MV-4-11 (cell line): ENCODE results near the gene GRM1.

Source experiments
- DNase-seq: peaks from one replicate; lab custom pipeline; 2025; lab: John Stamatoyannopoulos, UW

GRM1 gene

GRCh38 chr6:146028851-146029572, at the start of gene GRM1:
Gene GRM1, plus strand, starts transcription at chr6:146029062. Its CDS starts 456 bp downstream, at chr6:146029518.
- no peak for DNase-seq

GRCh38 chr6:146009338-146009737, 19.5 kb upstream of the GRM1 start:
- DNase-seq = no peak

GRCh38 chr6:146014233-146014632, 14.6 kb upstream of the GRM1 start:
- no peak for DNase-seq

GRCh38 chr6:146017672-146018071, 11.2 kb upstream of the GRM1 start:
- DNase-seq = no peak

GRCh38 chr6:146026873-146027272, 2.0 kb upstream of the GRM1 start:
- DNase-seq = no peak

GRCh38 chr6:146027586-146028251, 1.1 kb upstream of the GRM1 start:
- DNase-seq = no peak

- DNase-seq = peak; percentile 40
Measured at GRCh38 chr6:146028252-146028795, 538 bp upstream of the GRM1 start.

GRCh38 chr6:146029573-146030184, 817 bp downstream of the GRM1 start:
- DNase-seq = no peak

- no peak for DNase-seq
Measured at GRCh38 chr6:146032387-146032786, 3.5 kb downstream of the GRM1 start.

- no peak for DNase-seq
Measured at GRCh38 chr6:146040360-146040759, 11.5 kb downstream of the GRM1 start.

- no peak for DNase-seq
Measured at GRCh38 chr6:146041282-146041681, 12.4 kb downstream of the GRM1 start.

GRCh38 chr6:146047371-146047770, 18.5 kb downstream of the GRM1 start:
- no peak for DNase-seq

- DNase-seq = no peak
Measured at GRCh38 chr6:146050168-146050567, 21.3 kb downstream of the GRM1 start.

- DNase-seq = peak; percentile 2
Measured at GRCh38 chr6:146056506-146056905, 27.6 kb downstream of the GRM1 start.

GRCh38 chr6:146065690-146066089, 36.8 kb downstream of the GRM1 start:
- no peak for DNase-seq

GRCh38 chr6:146066506-146066905, 37.6 kb downstream of the GRM1 start:
- DNase-seq = no peak

GRCh38 chr6:146071781-146072180, 42.9 kb downstream of the GRM1 start:
- DNase-seq = no peak

GRCh38 chr6:146077992-146078391, 49.1 kb downstream of the GRM1 start:
- DNase-seq = no peak

- DNase-seq = no peak
Measured at GRCh38 chr6:146087386-146087785, 58.5 kb downstream of the GRM1 start.

- peak; percentile 13 for DNase-seq
Measured at GRCh38 chr6:146090474-146090873, 61.6 kb downstream of the GRM1 start.

GRCh38 chr6:146092961-146093686, 64.3 kb downstream of the GRM1 start:
- no peak for DNase-seq

- DNase-seq = no peak
Measured at GRCh38 chr6:146095481-146095880, 66.6 kb downstream of the GRM1 start.
